Vagina (tissue), 2 donors: ENCODE data around the gene ART1. TPM values are rescaled to one million over a fixed set of nuclear protein-coding genes. Genes with fewer than 3 reads are reported as not detected.

Experiments used
- DNase-seq, 2 donors: peaks; one replicate each; pipeline ENCODE4 v3.0.0-alpha.2; 2017; ENCODE audit errors: extremely low spot score in 2 of 2
- H3K27ac ChIP-seq: fragments of 200-600 bp; sonication (generic); one replicate; pipeline ENCODE4 v1.5.1; 2019
- H3K27me3 ChIP-seq: fragments of 200-600 bp; sonication (generic); one replicate; pipeline ENCODE4 v1.5.1; 2019
- H3K36me3 ChIP-seq, 2 donors: fragments of 200-600 bp; sonication (generic); one replicate each; pipeline ENCODE4 v1.5.1; 2017 to 2019
- H3K4me1 ChIP-seq: fragments of 200-600 bp; sonication (generic); one replicate; pipeline ENCODE4 v1.5.1; 2019
- H3K4me3 ChIP-seq, 2 donors: fragments of 200-600 bp; sonication (generic); 1 replicate in 1 of 2; 2 replicates in 1 of 2; pipeline ENCODE4 v1.5.1; 2016 to 2019
- H3K9me3 ChIP-seq: fragments of 200-600 bp; sonication (generic); one replicate; pipeline ENCODE4 v1.5.1; 2019
- POLR2A ChIP-seq, 2 donors: fragments of 450-650 bp; IDR thresholded peaks; one replicate each; pipeline ENCODE4 v1.6.1; 2017; ENCODE audit warnings: antibody characterized with exemption in 2 of 2, mild to moderate bottlenecking in 2 of 2, moderate library complexity in 2 of 2
- POLR2AphosphoS5 ChIP-seq, 2 donors: sonication (generic); formaldehyde crosslinking; IDR thresholded peaks; one replicate each; pipeline ENCODE4 v1.9.0; 2017; ENCODE audit warnings: antibody characterized with exemption in 2 of 2, mild to moderate bottlenecking in 2 of 2, low read depth in 1 of 2; ENCODE audit not compliant: insufficient read depth in 1 of 2
- intact Hi-C: fragments of 100-400 bp; cut with DNase I; formaldehyde crosslinking; loops from one replicate; pipeline ENCODE4 v1.15.1; 2023
- total RNA-seq: library from RNA; depleted of rRNA; stranded (reverse); fragments of >200 nt; gene quantifications from one replicate; pipeline ENCODE4 v1.2.3, GENCODE V29; 2016
- TF ChIP-seq, protein P1 (sequence below), 3 experiments: fragments of 450-650 bp in 2 of 3; fragments of 200-600 bp in 1 of 3; sonication (generic) in 1 of 3; IDR thresholded peaks; one replicate each; pipeline ENCODE4 v1.5.1; 2017 to 2019; ENCODE audit warnings: antibody characterized with exemption in 3 of 3, mild to moderate bottlenecking in 2 of 3, moderate library complexity in 2 of 3

Gene ART1
- total RNA-seq, 1 donor from 2014 or later: not detected

DNA sequence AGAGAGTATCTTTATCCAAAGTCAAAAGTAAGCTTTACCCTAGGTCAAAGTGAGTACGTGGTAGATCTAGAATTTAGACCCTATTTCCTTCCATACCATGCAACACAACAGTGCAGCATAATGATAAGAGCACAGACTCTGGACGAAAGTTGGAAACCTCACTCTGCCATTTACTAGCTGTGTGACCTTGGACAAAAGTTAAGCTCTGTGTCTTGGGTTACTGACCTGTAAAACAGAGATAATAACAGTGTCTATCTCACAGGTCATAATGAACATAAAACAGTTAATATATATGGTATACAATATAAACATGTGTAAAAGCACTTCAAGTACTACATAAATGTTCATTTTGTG, 39.9 kb downstream of the ART1 start:
- no peaks in the 10 kb centered on the region for H3K27me3 ChIP-seq
- no peak overlapping the region for H3K27ac ChIP-seq
- intact Hi-C loops: no loop called here
- H3K36me3 ChIP-seq: peaks cover 0 to 86% of the 10 kb centered on the region in 2 donors
- no peak for DNase-seq
- H3K4me1 ChIP-seq: no peaks in the 10 kb centered on the region
- H3K4me3 ChIP-seq: no peak overlapping the region
- no peaks in the 10 kb centered on the region for H3K9me3 ChIP-seq
- TF ChIP-seq POLR2AphosphoS5 (IDR thresholded peaks at IDR 0.05; ENCODE audit: insufficient read depth in 1 of 2, low read depth in 1 of 2) (no peak), POLR2A (IDR thresholded peaks at IDR 0.05) (no peak)
- TF ChIP-seq, protein P1, sequence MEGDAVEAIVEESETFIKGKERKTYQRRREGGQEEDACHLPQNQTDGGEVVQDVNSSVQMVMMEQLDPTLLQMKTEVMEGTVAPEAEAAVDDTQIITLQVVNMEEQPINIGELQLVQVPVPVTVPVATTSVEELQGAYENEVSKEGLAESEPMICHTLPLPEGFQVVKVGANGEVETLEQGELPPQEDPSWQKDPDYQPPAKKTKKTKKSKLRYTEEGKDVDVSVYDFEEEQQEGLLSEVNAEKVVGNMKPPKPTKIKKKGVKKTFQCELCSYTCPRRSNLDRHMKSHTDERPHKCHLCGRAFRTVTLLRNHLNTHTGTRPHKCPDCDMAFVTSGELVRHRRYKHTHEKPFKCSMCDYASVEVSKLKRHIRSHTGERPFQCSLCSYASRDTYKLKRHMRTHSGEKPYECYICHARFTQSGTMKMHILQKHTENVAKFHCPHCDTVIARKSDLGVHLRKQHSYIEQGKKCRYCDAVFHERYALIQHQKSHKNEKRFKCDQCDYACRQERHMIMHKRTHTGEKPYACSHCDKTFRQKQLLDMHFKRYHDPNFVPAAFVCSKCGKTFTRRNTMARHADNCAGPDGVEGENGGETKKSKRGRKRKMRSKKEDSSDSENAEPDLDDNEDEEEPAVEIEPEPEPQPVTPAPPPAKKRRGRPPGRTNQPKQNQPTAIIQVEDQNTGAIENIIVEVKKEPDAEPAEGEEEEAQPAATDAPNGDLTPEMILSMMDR (IDR thresholded peaks at IDR 0.05): no peak

DNA sequence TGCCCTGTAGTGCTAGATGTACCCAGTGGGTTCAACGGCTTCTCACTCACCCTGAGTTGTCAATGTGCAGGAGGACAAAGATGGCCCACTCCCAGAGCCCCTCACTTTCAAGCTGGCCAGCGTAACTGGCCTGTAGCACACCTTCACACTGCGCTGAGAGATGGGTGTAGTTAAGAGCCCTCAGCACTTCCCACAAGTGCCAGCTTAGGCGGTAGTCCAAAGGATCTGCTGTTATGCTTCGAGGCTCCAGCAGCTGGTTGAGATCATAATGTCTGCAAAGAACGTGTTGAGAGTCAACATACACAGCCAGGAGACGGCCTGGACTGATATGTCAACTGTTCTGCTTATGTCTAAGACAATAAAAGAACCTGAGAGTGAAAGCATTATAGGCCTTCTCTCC, 41.0 kb downstream of the ART1 start:
- Histone ChIP-seq H3K27me3 (no peaks in the 10 kb centered on the region), H3K9me3 (no peaks in the 10 kb centered on the region), H3K4me1 (no peaks in the 10 kb centered on the region), H3K4me3 (no peak overlapping the region), H3K27ac (no peak overlapping the region), H3K36me3 (peaks cover 0 to 88% of the 10 kb centered on the region in 2 donors)
- TF ChIP-seq POLR2AphosphoS5 (IDR thresholded peaks at IDR 0.05; ENCODE audit: insufficient read depth in 1 of 2, low read depth in 1 of 2) (no peak), POLR2A (IDR thresholded peaks at IDR 0.05) (no peak)
- TF ChIP-seq, protein P1 (IDR thresholded peaks at IDR 0.05): no peak
- no peak for DNase-seq
- intact Hi-C loops: no loop called here

DNA sequence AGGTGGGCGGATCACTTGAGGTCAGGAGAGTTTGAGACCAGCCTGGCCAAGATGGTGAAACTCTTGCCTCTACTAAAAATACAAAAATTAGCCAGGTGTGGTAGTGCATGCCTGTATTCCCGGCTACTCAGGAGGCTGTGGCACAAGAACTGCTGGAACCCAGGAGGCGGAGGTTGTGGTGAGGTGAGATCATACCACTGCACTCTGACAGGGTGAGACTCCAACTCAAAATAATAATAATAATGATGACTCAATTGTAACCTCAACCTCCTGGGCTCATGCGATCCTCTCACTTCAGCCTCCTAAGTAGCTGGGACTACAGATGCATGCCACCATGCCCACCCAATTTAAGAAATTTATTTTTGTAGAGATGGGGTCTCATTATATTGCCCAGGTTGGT, 41.8 kb downstream of the ART1 start:
- Histone ChIP-seq H3K27me3 (no peaks in the 10 kb centered on the region), H3K36me3 (peaks cover 0 to 88% of the 10 kb centered on the region in 2 donors), H3K9me3 (no peaks in the 10 kb centered on the region), H3K4me1 (no peaks in the 10 kb centered on the region), H3K27ac (no peak overlapping the region), H3K4me3 (no peak overlapping the region)
- TF ChIP-seq POLR2A (IDR thresholded peaks at IDR 0.05) (no peak), POLR2AphosphoS5 (IDR thresholded peaks at IDR 0.05; ENCODE audit: insufficient read depth in 1 of 2, low read depth in 1 of 2) (no peak)
- TF ChIP-seq, protein P1 (IDR thresholded peaks at IDR 0.05): no peak
- intact Hi-C loops: no loop called here
- DNase-seq: no peak

DNA sequence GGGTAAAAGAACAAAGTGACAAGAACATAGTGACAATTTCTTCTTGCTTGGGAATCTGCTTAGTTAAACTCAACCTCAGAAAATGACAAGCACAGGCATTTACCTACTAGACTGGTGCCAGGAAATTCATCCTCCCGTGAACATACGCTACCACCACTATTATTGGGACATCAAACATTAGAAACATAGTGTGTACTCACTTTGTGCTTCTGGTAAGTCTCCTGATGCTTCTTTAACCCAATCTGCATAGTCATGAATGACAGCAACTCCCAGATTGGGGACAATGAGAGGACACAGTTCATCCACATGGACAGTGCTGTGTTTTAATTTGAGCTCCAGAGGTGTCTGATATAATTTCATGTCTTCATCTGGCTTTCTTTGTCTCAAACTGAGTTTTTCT, 55.5 kb downstream of the ART1 start:
- intact Hi-C loops: no loop called here

DNA sequence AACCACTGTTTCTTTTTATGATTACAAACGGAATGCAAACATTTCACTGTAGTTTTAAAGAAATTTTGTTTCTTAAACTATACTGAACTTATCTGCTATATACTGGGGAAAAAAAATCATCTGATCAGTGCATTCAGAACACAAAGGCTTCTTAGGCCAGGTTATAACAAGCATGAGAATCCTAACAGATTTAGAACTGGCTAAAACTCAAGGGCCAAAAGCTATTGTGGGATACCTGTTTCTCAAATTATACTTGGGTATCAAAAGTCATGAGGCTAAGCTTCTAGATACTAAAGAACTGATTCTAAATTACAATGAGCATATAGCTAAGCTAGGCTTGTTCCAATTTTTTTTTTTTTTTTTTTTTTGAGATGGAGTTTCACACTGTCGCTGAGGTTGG, 56.0 kb downstream of the ART1 start:
- peaks cover 6 to 82% of the 10 kb centered on the region in 2 donors for H3K36me3 ChIP-seq
- no peaks in the 10 kb centered on the region for H3K27me3 ChIP-seq
- TF ChIP-seq POLR2AphosphoS5 (IDR thresholded peaks at IDR 0.05; ENCODE audit: insufficient read depth in 1 of 2, low read depth in 1 of 2) (no peak), POLR2A (IDR thresholded peaks at IDR 0.05) (no peak)
- TF ChIP-seq, protein P1 (IDR thresholded peaks at IDR 0.05): no peak
- intact Hi-C loops: no loop called here
- no peak overlapping the region for H3K27ac ChIP-seq
- H3K4me3 ChIP-seq: no peak overlapping the region
- H3K9me3 ChIP-seq: no peaks in the 10 kb centered on the region
- DNase-seq: no peak
- H3K4me1 ChIP-seq: no peaks in the 10 kb centered on the region

More for the DNA sequence above, 55.5 kb downstream of the ART1 start:
- TF ChIP-seq, protein P1 (IDR thresholded peaks at IDR 0.05): no peak
- TF ChIP-seq POLR2AphosphoS5 (IDR thresholded peaks at IDR 0.05; ENCODE audit: insufficient read depth in 1 of 2, low read depth in 1 of 2) (no peak), POLR2A (IDR thresholded peaks at IDR 0.05) (no peak)
- H3K4me3 ChIP-seq: no peak overlapping the region
- no peaks in the 10 kb centered on the region for H3K4me1 ChIP-seq
- no peaks in the 10 kb centered on the region for H3K9me3 ChIP-seq
- H3K27ac ChIP-seq: no peak overlapping the region
- DNase-seq: no peak
- H3K27me3 ChIP-seq: no peaks in the 10 kb centered on the region
- H3K36me3 ChIP-seq: peaks cover 6 to 82% of the 10 kb centered on the region in 2 donors
